ENCODE results near the gene ST7. TPM values are rescaled to one million over a fixed set of nuclear protein-coding genes. Genes with fewer than 3 reads are reported as not detected.

Gene ST7
- total and polyA plus RNA-seq, 2 of the 8 experiments (the other 6 are each of a cell fraction or from before 2014, with no cell fraction given): 16.3 to 18.0 TPM

GRCh38 chr7:117154721-117155120, 201.4 kb downstream of the ST7 start:
- H3K36me3 ChIP-seq (ENCODE audit: control insufficient read depth in 2 of 4, insufficient read depth in 4 of 4, low read length in 3 of 4): no peaks in the 10 kb centered on the region
- no peak overlapping the region for H3K23ac ChIP-seq (ENCODE audit: insufficient read length)
- no peaks in the 10 kb centered on the region for H3K79me2 ChIP-seq (ENCODE audit: control insufficient read depth in 1 of 2, insufficient read depth in 2 of 2, low read length in 2 of 2)
- H4K91ac ChIP-seq (replicated peaks; ENCODE audit: insufficient read length, low read length): no peak overlapping the region
- H2BK20ac ChIP-seq (ENCODE audit: low read length): no peak overlapping the region
- no peak overlapping the region for H3K27ac ChIP-seq (ENCODE audit: low read depth, low read length)
- no peak overlapping the region for H2BK12ac ChIP-seq (ENCODE audit: low read depth, low read length)
- FAIRE-seq (no peak), DNase-seq (ENCODE audit: low read depth in 1 of 2, low spot score in 2 of 2) (no peak)
- 94 to 100% methylated on average over 1 of the region's 1 CpG for WGBS, 2 experiments (ENCODE audit: extremely low coverage in 1 of 2, insufficient coverage in 1 of 2, insufficient read length in 1 of 2, insufficient replicate concordance in 2 of 2, low coverage in 1 of 2, low lambda C conversion rate in 2 of 2, missing lambda C conversion rate in 1 of 2)
- no peak overlapping the region for H3K14ac ChIP-seq (ENCODE audit: insufficient read length)
- H2BK15ac ChIP-seq (ENCODE audit: low read length): no peak overlapping the region
- H4K8ac ChIP-seq (ENCODE audit: extremely low read depth, insufficient read depth, low read length): no peak overlapping the region
- H2AFZ ChIP-seq (ENCODE audit: low read length): no peak overlapping the region
- no peak overlapping the region for H3K4ac ChIP-seq (replicated peaks; ENCODE audit: insufficient read length, low read depth, low read length)
- ChIA-PET POLR2A (ENCODE audit: partially characterized antibody) (no interaction called here), CTCF (ENCODE audit: partially characterized antibody) (interaction anchor here (0.6 kb wide), 1 partner anchor 210 kb away, joined by 3 read pairs; no protein-coding TSS in a partner anchor)
- H3K4me3 ChIP-seq (ENCODE audit: extremely low read depth in 1 of 4, insufficient read depth in 2 of 4, low read depth in 3 of 4, low read length in 4 of 4): no peak overlapping the region
- no peak overlapping the region for H3K56ac ChIP-seq (replicated peaks; ENCODE audit: insufficient read length, low read depth, low read length)
- H4K20me1 ChIP-seq (replicated peaks in 1 of 2; ENCODE audit: control insufficient read depth in 1 of 2, insufficient read depth in 2 of 2, low read length in 2 of 2): no peaks in the 10 kb centered on the region
- no peak overlapping the region for H4K5ac ChIP-seq (ENCODE audit: insufficient read length, low read depth, low read length)
- no peak overlapping the region; the same call in 1 of the 2 replicates for H2BK5ac ChIP-seq (ENCODE audit: low read depth, low read length)
- no peak overlapping the region for H2AK5ac ChIP-seq (ENCODE audit: low read depth, low read length)
- no peaks in the 10 kb centered on the region for H3K27me3 ChIP-seq (replicated peaks in 1 of 4; ENCODE audit: control insufficient read depth in 3 of 4, extremely low read depth in 1 of 4, insufficient read depth in 3 of 4, low read length in 3 of 4)
- H3K79me1 ChIP-seq (ENCODE audit: low read depth, low read length): no peaks in the 10 kb centered on the region
- H3K4me1 ChIP-seq (replicated peaks in 1 of 4; ENCODE audit: control insufficient read depth in 3 of 4, insufficient read depth in 4 of 4, low read length in 3 of 4): peaks cover 0 to 8% (median 2%) of the 10 kb centered on the region in 4 experiments; a peak in 1 of 7 replicates
- H3K4me2 ChIP-seq (ENCODE audit: insufficient read depth in 1 of 2, low read depth in 2 of 2, low read length in 2 of 2): peak overlapping the region in 1 of 2 experiments; percentile 28; a peak in 1 of 4 replicates
- no peaks in the 10 kb centered on the region for H3K9me3 ChIP-seq (ENCODE audit: insufficient read depth in 2 of 2, low read depth in 1 of 2, low read length in 1 of 2)
- H3K23me2 ChIP-seq (ENCODE audit: low read depth, low read length): no peaks in the 10 kb centered on the region; the same call in 1 of the 2 replicates
- no peak overlapping the region; a peak in 2 of 7 replicates for H3K9ac ChIP-seq (replicated peaks in 1 of 4; ENCODE audit: extremely low read depth in 1 of 4, low read depth in 3 of 4, low read length in 3 of 4)
- no peak overlapping the region for H3K18ac ChIP-seq (ENCODE audit: extremely low read depth, low read length)
- H2BK120ac ChIP-seq (replicated peaks; ENCODE audit: low read depth, low read length): no peak overlapping the region
- TF ChIP-seq CHD1 (IDR thresholded peaks at IDR 0.05; ENCODE audit: low read depth, low read length) (no peak), BACH1 (IDR thresholded peaks at IDR 0.05; ENCODE audit: low read length) (no peak), RAD21 (IDR thresholded peaks at IDR 0.05 in 1 of 2, conservative IDR thresholded peaks at IDR 0.05 in 1 of 2; ENCODE audit: low read depth in 2 of 2, low read length in 2 of 2) (no peak), TBP (IDR thresholded peaks at IDR 0.05; ENCODE audit: low read depth, low read length) (no peak), JUN (IDR thresholded peaks at IDR 0.05; ENCODE audit: low read depth, low read length) (no peak), RFX5 (IDR thresholded peaks at IDR 0.05; ENCODE audit: borderline replicate concordance, low read depth, low read length) (no peak), FOSL1 (IDR thresholded peaks at IDR 0.05; ENCODE audit: insufficient read depth, low read depth, low read length) (no peak), TAF1 (IDR thresholded peaks at IDR 0.05; ENCODE audit: low read depth, low read length) (no peak), GABPA (IDR thresholded peaks at IDR 0.05; ENCODE audit: borderline replicate concordance, insufficient read depth, low read length) (no peak), NRF1 (IDR thresholded peaks at IDR 0.05; ENCODE audit: low read depth, low read length) (no peak)
- TF ChIP-seq, protein P1, sequence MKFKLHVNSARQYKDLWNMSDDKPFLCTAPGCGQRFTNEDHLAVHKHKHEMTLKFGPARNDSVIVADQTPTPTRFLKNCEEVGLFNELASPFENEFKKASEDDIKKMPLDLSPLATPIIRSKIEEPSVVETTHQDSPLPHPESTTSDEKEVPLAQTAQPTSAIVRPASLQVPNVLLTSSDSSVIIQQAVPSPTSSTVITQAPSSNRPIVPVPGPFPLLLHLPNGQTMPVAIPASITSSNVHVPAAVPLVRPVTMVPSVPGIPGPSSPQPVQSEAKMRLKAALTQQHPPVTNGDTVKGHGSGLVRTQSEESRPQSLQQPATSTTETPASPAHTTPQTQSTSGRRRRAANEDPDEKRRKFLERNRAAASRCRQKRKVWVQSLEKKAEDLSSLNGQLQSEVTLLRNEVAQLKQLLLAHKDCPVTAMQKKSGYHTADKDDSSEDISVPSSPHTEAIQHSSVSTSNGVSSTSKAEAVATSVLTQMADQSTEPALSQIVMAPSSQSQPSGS (IDR thresholded peaks at IDR 0.05; ENCODE audit: low read length): no peak
- TF ChIP-seq, protein P2, sequence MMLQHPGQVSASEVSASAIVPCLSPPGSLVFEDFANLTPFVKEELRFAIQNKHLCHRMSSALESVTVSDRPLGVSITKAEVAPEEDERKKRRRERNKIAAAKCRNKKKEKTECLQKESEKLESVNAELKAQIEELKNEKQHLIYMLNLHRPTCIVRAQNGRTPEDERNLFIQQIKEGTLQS (IDR thresholded peaks at IDR 0.05; ENCODE audit: insufficient read depth, low read depth, low read length): no peak

All from H1 (cell line).